GM12801 (cell line): ENCODE measurements around the gene SLC25A48.

ENCODE experiments used
- CTCF ChIP-seq: IDR thresholded peaks from one replicate; pipeline ENCODE4 v1.5.1; 2011; ENCODE audit warnings: control low read depth; ENCODE audit not compliant: insufficient read length; ENCODE audit errors: extremely low read depth

Gene SLC25A48

GRCh38 chr5:135864503-135865435 is 30.3 kb downstream of the SLC25A48 start:
- TF ChIP-seq CTCF: no peak

- TF ChIP-seq CTCF: no peak
Measured at GRCh38 chr5:135866016-135866415, 31.6 kb downstream of the SLC25A48 start.

GRCh38 chr5:135867599-135867998 is 33.1 kb downstream of the SLC25A48 start:
- TF ChIP-seq CTCF: no peak

DNA sequence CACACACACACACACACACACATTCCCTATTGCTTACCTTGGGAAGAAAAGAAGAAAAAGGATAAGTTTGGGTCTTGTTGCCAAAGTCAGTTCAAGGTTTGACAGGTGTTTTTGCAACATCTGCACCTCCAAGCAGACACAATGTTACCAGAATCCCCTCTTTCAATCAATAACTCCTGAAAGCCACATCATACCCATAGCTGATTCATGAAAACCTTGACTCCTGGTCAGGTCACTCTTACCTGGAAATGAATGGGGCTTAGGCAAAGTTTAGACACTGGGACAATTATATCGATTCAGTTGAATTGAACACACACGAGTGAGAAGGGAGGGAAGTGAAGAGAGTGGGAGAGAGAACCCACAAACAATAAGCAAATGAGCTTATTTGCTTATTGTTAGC is 34.2 kb downstream of the SLC25A48 start:
- TF ChIP-seq CTCF: no peak

- no peak for TF ChIP-seq CTCF
Measured at GRCh38 chr5:135869276-135869675, 34.8 kb downstream of the SLC25A48 start.

DNA sequence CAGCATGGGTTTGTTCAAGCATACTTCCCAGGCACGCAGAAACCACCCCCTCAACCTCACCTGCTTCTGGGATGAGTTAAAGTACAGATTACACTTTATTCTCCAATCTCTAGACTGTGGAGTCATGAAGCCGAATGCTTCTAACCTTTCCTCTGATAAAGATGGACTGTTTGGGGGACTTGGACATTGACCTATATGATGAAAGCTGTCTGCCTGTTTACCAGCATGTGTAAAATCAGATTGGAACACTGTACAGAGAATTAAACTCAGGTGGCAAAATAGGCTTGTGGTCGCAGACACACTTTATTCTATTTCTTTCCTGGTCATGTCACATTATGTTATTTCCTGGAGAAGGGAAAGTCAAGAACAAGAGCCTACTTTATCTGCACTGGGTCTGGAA is 35.5 kb downstream of the SLC25A48 start:
- TF ChIP-seq CTCF: no peak

GRCh38 chr5:135871268-135871915 is 36.9 kb downstream of the SLC25A48 start:
- no peak for TF ChIP-seq CTCF
